Measurements from ENCODE around the gene BYSL. TPM values are rescaled to one million over a fixed set of nuclear protein-coding genes. Genes with fewer than 3 reads are reported as not detected.

The BYSL gene
- total RNA-seq, 4 donors from 2014 or later = 0.51 to 20.5 (median 18.0) TPM

DNA sequence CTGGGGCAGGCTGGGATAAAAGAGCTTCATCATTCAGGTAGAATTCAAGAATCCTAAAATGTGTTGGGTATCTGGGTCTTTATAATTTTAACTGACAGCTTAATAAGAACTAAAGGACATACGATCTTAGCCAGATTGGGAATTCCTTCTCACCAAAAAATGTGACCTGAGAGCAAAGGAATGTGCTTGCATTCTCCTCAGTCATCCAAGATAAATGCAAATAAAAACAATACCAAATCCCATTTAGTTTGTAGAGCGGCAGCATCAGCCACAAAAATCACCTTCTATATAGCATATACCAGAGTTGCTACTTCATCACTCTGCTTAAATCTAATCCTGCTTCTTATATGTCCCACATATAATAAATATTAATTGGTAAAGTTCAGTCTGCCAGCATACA, 43.1 kb upstream of the BYSL start:
- Histone ChIP-seq H3K36me3 (no peaks in the 10 kb centered on the region), H3K9me3 (no peaks in the 10 kb centered on the region), H3K27me3 (no peaks in the 10 kb centered on the region), H3K27ac (no peak overlapping the region), H3K4me3 (no peak overlapping the region), H3K4me1 (no peaks in the 10 kb centered on the region)
- TF ChIP-seq POLR2A (IDR thresholded peaks at IDR 0.05) = no peak
- TF ChIP-seq, protein P1, sequence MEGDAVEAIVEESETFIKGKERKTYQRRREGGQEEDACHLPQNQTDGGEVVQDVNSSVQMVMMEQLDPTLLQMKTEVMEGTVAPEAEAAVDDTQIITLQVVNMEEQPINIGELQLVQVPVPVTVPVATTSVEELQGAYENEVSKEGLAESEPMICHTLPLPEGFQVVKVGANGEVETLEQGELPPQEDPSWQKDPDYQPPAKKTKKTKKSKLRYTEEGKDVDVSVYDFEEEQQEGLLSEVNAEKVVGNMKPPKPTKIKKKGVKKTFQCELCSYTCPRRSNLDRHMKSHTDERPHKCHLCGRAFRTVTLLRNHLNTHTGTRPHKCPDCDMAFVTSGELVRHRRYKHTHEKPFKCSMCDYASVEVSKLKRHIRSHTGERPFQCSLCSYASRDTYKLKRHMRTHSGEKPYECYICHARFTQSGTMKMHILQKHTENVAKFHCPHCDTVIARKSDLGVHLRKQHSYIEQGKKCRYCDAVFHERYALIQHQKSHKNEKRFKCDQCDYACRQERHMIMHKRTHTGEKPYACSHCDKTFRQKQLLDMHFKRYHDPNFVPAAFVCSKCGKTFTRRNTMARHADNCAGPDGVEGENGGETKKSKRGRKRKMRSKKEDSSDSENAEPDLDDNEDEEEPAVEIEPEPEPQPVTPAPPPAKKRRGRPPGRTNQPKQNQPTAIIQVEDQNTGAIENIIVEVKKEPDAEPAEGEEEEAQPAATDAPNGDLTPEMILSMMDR (IDR thresholded peaks at IDR 0.05) = no peak
- intact Hi-C loops (cut with DNase I; ENCODE audit: low total_unique reads) = no loop called here
- no peak for DNase-seq

DNA sequence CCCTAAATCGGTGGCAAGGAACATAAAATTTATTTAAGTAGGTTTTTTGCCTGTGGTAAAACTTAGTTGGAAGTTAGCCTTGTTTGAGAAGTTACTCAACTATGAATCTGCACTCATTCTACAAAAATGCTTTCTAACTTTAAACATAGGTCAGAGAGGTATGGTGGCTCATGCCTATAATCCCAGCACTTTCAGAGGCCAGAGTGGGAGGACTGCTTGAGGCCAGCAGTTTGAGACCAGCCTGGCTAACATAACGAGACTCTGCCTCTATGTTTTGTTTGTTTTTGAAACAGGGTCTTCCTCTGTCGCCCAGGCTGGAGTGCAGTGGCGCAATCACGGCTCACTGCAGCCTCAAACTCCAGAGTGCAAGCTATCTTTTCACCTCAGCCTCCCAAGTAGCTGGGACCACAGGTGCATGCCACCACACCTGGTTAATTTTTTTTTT, 42.3 kb upstream of the BYSL start:
- Histone ChIP-seq H3K4me3 (no peak overlapping the region), H3K27me3 (no peaks in the 10 kb centered on the region), H3K27ac (no peak overlapping the region), H3K9me3 (no peaks in the 10 kb centered on the region), H3K4me1 (no peaks in the 10 kb centered on the region), H3K36me3 (no peaks in the 10 kb centered on the region)
- TF ChIP-seq, protein P1 (IDR thresholded peaks at IDR 0.05) = no peak
- no peak for TF ChIP-seq POLR2A (IDR thresholded peaks at IDR 0.05)
- DNase-seq = no peak
- intact Hi-C loops (cut with DNase I; ENCODE audit: low total_unique reads) = no loop called here

DNA sequence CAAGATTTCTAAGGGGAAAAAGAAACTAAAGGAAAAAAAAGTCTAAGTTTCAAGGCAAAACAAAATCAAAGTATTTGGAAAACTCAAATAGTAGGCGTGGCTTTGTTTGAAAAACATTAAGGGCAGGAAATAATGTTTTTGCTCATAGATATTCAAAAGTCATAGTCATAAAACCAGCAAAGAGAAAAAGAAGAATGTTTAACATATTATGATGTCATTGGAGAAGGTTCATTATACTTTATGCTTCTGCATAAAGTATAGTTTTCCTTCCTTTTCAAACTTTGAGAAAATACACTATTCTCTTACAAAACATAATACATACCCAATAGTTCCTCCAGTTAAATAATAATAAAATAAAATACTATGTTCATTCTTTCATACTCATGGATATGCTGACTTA, 39.8 kb upstream of the BYSL start:
- H3K36me3 ChIP-seq = no peaks in the 10 kb centered on the region
- H3K9me3 ChIP-seq = no peaks in the 10 kb centered on the region
- TF ChIP-seq, protein P1 (IDR thresholded peaks at IDR 0.05) = no peak
- no peak for TF ChIP-seq POLR2A (IDR thresholded peaks at IDR 0.05)
- no peak for DNase-seq
- H3K27me3 ChIP-seq = no peaks in the 10 kb centered on the region
- no peak overlapping the region for H3K4me3 ChIP-seq
- no peak overlapping the region for H3K27ac ChIP-seq
- intact Hi-C loops (cut with DNase I; ENCODE audit: low total_unique reads) = loop anchor here (10.0 kb wide), 1 partner anchor 823 kb away; no protein-coding TSS in a partner anchor
- no peaks in the 10 kb centered on the region for H3K4me1 ChIP-seq

DNA sequence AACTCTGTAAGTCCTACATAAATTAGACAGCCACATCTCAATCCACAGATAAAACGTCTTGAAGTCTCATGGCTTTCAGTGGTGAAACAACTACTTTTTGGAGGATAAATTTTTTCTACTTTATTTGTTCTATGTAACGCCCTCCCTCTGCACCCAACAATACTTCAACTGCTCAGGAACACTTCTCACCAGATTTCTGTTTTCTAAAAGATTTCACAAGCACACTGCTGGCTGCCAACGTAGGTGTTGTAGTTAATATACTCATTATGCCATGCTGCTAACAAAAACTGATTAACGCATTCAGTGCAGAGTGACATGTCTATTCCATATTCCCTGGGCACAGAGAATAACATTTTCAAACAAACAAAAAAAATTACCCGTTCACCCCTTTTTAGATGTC, 36.3 kb upstream of the BYSL start:
- Histone ChIP-seq H3K36me3 (no peaks in the 10 kb centered on the region), H3K27me3 (no peaks in the 10 kb centered on the region), H3K4me1 (no peaks in the 10 kb centered on the region), H3K4me3 (no peak overlapping the region), H3K27ac (no peak overlapping the region), H3K9me3 (no peaks in the 10 kb centered on the region)
- DNase-seq = no peak
- no peak for TF ChIP-seq POLR2A (IDR thresholded peaks at IDR 0.05)
- TF ChIP-seq, protein P1 (IDR thresholded peaks at IDR 0.05) = no peak
- intact Hi-C loops (cut with DNase I; ENCODE audit: low total_unique reads) = loop anchor here (10.0 kb wide), 1 partner anchor 820 kb away; no protein-coding TSS in a partner anchor

DNA sequence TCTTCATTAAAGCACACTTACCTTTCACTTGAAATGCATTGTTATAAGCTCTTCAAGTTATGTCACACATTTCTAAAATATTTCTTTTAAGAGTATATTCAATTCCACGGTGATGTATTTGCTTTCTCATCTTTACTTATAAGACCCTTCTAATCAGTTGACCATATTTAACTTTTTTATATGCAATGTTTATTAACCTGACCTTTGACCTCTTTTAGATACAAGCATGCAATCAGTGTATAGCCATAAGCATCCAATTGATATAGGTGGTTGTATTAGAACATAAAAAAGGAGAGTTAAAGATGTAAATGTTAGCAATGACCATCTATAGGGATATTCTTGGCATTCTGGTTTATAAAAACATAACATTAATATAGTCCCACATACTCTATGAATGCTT, 35.4 kb upstream of the BYSL start:
- intact Hi-C loops (cut with DNase I; ENCODE audit: low total_unique reads) = loop anchor here (10.0 kb wide), 1 partner anchor 819 kb away; no protein-coding TSS in a partner anchor
- Histone ChIP-seq H3K4me1 (no peaks in the 10 kb centered on the region), H3K27me3 (no peaks in the 10 kb centered on the region), H3K9me3 (no peaks in the 10 kb centered on the region), H3K27ac (no peak overlapping the region), H3K36me3 (no peaks in the 10 kb centered on the region), H3K4me3 (no peak overlapping the region)
- DNase-seq = no peak
- no peak for TF ChIP-seq POLR2A (IDR thresholded peaks at IDR 0.05)
- TF ChIP-seq, protein P1 (IDR thresholded peaks at IDR 0.05) = no peak
